ENCODE results near the gene SYTL1.
A peak's percentile ranks its signal among the peaks of the same experiment; 100 is the strongest.

Gene SYTL1

GRCh38 chr1:27392778-27393635 lies 51.2 kb downstream of the SYTL1 start:
- H3K4me3 ChIP-seq (ENCODE audit: low read depth, low read length): peak overlapping the region; percentile 54
- no peak for DNase-seq (ENCODE audit: low read depth)
- TF ChIP-seq CTCF (IDR thresholded peaks at IDR 0.05; ENCODE audit: control insufficient read depth, extremely low read depth, insufficient read depth): no peak

GRCh38 chr1:27393641-27394281 lies 51.9 kb downstream of the SYTL1 start:
- no peak for TF ChIP-seq CTCF (IDR thresholded peaks at IDR 0.05; ENCODE audit: control insufficient read depth, extremely low read depth, insufficient read depth)
- no peak for DNase-seq (ENCODE audit: low read depth)
- H3K4me3 ChIP-seq (ENCODE audit: low read depth, low read length): no peak overlapping the region

GRCh38 chr1:27394282-27394658 lies 52.4 kb downstream of the SYTL1 start:
- TF ChIP-seq CTCF (IDR thresholded peaks at IDR 0.05; ENCODE audit: control insufficient read depth, extremely low read depth, insufficient read depth): no peak
- H3K4me3 ChIP-seq (ENCODE audit: low read depth, low read length): no peak overlapping the region
- DNase-seq (ENCODE audit: low read depth): no peak

GRCh38 chr1:27394925-27395324 lies 53.1 kb downstream of the SYTL1 start:
- no peak overlapping the region for H3K4me3 ChIP-seq (ENCODE audit: low read depth, low read length)
- no peak for DNase-seq (ENCODE audit: low read depth)
- TF ChIP-seq CTCF (IDR thresholded peaks at IDR 0.05; ENCODE audit: control insufficient read depth, extremely low read depth, insufficient read depth): no peak

- no peak overlapping the region for H3K4me3 ChIP-seq (ENCODE audit: low read depth, low read length)
- peak; percentile 89 for TF ChIP-seq CTCF (IDR thresholded peaks at IDR 0.05; ENCODE audit: control insufficient read depth, extremely low read depth, insufficient read depth)
- no peak for DNase-seq (ENCODE audit: low read depth)
These were observed 53.8 kb downstream of the SYTL1 start for GRCh38 chr1:27395441-27396195.

GRCh38 chr1:27397110-27397509 lies 55.3 kb downstream of the SYTL1 start:
- no peak for DNase-seq (ENCODE audit: low read depth)
- TF ChIP-seq CTCF (IDR thresholded peaks at IDR 0.05; ENCODE audit: control insufficient read depth, extremely low read depth, insufficient read depth): no peak
- no peak overlapping the region for H3K4me3 ChIP-seq (ENCODE audit: low read depth, low read length)
